Stimulated activated memory B cell treated with anti-CD40 and anti-IgM and Interleukin-4, amounts not matched to agents 10 μg/mL and 1 μg/mL and 100 μg/mL, for 72 hours (primary cell): Measurements from ENCODE around the gene GTF3C6.
"Not testable (repeated sequence)": the region's sequence is repeated elsewhere in the genome, so short reads cannot be mapped to it uniquely, and the experiment has no call there.

Source experiments
- ATAC-seq: fragments of 150-1000 bp; cut with Tn5 transposase; 2 replicates; pipeline ENCODE4 v1.10.0; 2021
- H3K27ac Mint-ChIP-seq: one replicate; pipeline ENCODE4 v1.8.0; 2022; ENCODE audit warnings: mild to moderate bottlenecking, mixed read lengths
- H3K27me3 Mint-ChIP-seq: one replicate; pipeline ENCODE4 v1.8.0; 2022; ENCODE audit warnings: mixed read lengths
- H3K36me3 Mint-ChIP-seq: one replicate; pipeline ENCODE4 v1.8.0; 2022; ENCODE audit warnings: mixed read lengths
- H3K4me1 Mint-ChIP-seq: one replicate; pipeline ENCODE4 v1.8.0; 2022; ENCODE audit warnings: mixed read lengths
- H3K4me3 Mint-ChIP-seq: one replicate; pipeline ENCODE4 v1.8.0; 2022; ENCODE audit warnings: mild to moderate bottlenecking, moderate library complexity, mixed read lengths
- H3K9me3 Mint-ChIP-seq: one replicate; pipeline ENCODE4 v1.8.0; 2022; ENCODE audit warnings: mixed read lengths

Gene GTF3C6

DNA sequence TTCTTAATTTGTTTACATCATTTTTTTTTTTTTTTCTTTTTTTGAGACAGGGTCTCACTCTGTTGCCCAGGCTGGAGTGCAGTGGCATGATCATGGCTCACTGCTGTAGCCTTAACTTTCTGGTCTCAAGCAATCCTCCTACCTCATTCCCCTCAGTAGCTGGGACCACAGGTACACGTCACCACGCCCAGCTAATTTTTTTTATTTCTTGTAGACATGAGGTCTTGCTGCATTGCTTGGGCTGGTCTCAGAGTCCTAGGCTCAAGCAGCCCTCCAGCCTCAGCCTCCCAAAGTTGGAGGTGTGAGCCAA lies 53.6 kb downstream of the GTF3C6 start:
- Mint-ChIP-seq H3K4me3 (no peak overlapping the region), H3K4me1 (peaks cover 11% of the 10 kb centered on the region), H3K36me3 (peaks cover 44% of the 10 kb centered on the region), H3K27me3 (no peaks in the 10 kb centered on the region), H3K27ac (no peak overlapping the region), H3K9me3 (no peaks in the 10 kb centered on the region)
- ATAC-seq, result no peak

DNA sequence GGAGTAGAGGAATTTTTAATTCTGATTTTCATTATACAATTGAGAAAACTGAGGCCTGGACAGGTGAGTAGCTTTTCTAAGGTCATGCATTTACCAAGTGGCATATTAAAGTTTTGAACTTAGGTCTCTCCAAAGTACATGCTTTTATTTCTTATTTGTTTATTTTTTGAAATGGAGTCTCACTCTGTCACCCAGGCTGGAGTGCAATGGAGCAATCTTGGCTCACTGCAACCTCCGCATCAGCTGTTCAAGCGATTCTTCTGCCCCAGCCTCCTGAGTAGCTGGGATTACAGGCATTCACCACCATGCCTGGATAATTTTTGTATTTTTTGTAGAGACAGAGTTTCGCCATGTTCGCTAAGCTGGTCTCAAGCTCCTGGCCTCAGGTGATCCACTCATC lies 54.0 kb downstream of the GTF3C6 start:
- not testable (repeated sequence) for H3K27ac Mint-ChIP-seq, H3K4me3 Mint-ChIP-seq, H3K9me3 Mint-ChIP-seq, H3K27me3 Mint-ChIP-seq, ATAC-seq
- peaks cover 47% of the 10 kb centered on the region for H3K36me3 Mint-ChIP-seq
- H3K4me1 Mint-ChIP-seq, result peaks cover 11% of the 10 kb centered on the region

DNA sequence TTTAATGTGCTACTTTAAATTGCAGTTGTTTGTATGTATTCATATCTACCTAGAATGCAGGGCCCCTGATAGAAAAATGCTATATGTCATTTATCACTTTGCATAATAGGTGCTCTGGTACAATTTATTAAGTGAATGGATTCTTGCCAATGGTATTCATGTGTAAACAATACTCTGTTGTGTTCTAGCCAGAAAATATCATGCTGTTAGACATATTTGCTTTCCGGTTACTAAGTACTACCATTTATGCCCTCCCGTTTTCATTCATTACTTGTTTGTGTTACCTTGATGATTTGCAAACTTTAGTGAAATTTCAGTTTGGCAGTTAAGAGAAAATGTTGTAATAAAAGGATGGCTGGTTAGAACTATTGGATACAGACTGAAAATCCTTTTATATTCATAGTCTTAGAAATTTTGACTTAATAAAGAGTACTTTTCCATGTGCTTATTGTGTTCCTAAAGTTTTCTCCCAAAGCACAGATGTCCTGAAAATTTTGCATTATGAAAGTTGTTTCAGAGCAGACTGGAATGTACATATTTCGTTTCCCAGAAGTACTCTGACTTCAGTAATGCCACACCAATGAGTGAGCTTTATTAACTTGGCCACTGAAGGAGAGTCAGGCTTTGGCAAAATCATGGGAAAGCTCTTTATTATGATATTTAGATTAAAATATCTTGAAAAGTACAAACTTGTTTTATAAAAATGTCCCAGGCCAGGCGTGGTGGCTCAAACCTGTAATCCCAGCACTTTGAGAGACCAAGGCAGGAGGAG lies 54.8 kb downstream of the GTF3C6 start:
- Mint-ChIP-seq H3K9me3 (no peaks in the 10 kb centered on the region), H3K27ac (no peak overlapping the region), H3K4me3 (no peak overlapping the region), H3K4me1 (peaks cover 11% of the 10 kb centered on the region), H3K27me3 (no peaks in the 10 kb centered on the region), H3K36me3 (peaks cover 49% of the 10 kb centered on the region)
- ATAC-seq, result no peak

DNA sequence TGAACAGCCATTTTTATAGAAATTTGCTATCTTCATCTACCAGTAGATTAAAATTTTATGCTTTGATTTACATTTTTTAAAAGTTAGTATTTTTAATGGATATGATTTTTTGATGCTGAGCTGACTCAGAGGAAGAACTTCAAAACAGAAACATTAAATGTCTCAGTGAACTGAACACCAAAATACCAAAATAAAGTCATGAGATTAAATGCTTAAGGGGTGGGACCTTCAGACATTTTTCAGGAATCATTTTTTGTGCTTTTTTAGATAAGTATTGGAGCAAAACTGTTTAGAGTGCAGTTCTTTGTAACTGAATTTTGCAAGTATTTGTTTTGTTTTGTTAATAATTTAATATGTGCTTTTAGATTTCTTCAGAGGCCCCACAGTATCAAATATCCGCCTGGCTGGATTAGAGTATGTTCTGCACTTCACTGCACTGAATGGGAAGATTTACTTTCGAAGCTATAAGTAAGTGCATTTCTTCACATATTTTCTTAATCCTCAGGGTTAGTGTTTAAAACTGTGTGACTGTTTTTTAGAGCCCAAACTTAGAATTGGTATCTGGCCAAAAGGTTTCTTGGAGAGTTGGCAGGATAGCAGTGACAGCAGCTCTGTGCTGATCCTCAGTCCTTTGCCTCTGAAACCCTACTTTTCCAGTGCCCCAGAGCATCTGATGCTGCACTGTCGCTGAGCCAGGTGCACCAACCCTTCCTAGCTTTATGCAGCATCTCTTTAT lies 57.1 kb downstream of the GTF3C6 start:
- Mint-ChIP-seq H3K4me3 (no peak overlapping the region), H3K27ac (no peak overlapping the region), H3K36me3 (peaks cover 44% of the 10 kb centered on the region), H3K27me3 (no peaks in the 10 kb centered on the region), H3K4me1 (peaks cover 11% of the 10 kb centered on the region), H3K9me3 (no peaks in the 10 kb centered on the region)
- ATAC-seq, result no peak

- H3K4me3 Mint-ChIP-seq, H3K27me3 Mint-ChIP-seq, ATAC-seq, H3K4me1 Mint-ChIP-seq, H3K9me3 Mint-ChIP-seq, H3K27ac Mint-ChIP-seq: not testable (repeated sequence)
- peaks cover 38% of the 10 kb centered on the region for H3K36me3 Mint-ChIP-seq
These were observed 58.7 kb downstream of the GTF3C6 start for GRCh38 chr6:111017241-111017640.
